ENCODE data around the gene DHRS4L2. TPM values are rescaled to one million over a fixed set of nuclear protein-coding genes. Genes with fewer than 3 reads are reported as not detected.
"Not testable (repeated sequence)": the region's sequence is repeated elsewhere in the genome, so short reads cannot be mapped to it uniquely, and the experiment has no call there.

Gene DHRS4L2
- total and polyA plus RNA-seq, 4 donors = 16.7 to 56.8 (median 44.0) TPM

- no peak for TF ChIP-seq YY1 (IDR thresholded peaks at IDR 0.05)
These were observed 47.5 kb upstream of the DHRS4L2 start (continued) for GRCh38 chr14:23941230-23941629.

- H3K36me3 ChIP-seq (ENCODE audit: control insufficient read depth in 4 of 4, insufficient read depth in 3 of 4, low read depth in 1 of 4, low read length in 3 of 4) = peaks cover 0 to 10% (median 7%) of the 10 kb centered on the region in 4 donors
- TF ChIP-seq HNF4A (conservative IDR thresholded peaks at IDR 0.05) (no peak), ATF3 (IDR thresholded peaks at IDR 0.05) (no peak), EGR1 (IDR thresholded peaks at IDR 0.05; ENCODE audit: low read depth in 2 of 2) (no peak), RXRA (IDR thresholded peaks at IDR 0.05) (no peak)
- peaks cover 5 to 54% (median 26%) of the 10 kb centered on the region in 4 donors for H3K4me1 ChIP-seq (ENCODE audit: control insufficient read depth in 4 of 4, insufficient read depth in 4 of 4, low read length in 3 of 4)
- DNase-seq (ENCODE audit: low spot score) = no peak
- H3K9ac ChIP-seq (ENCODE audit: low read depth in 1 of 2, low read length in 2 of 2) = no peak overlapping the region
- no peak overlapping the region for H3K27ac ChIP-seq (ENCODE audit: low read depth in 1 of 2, low read length in 2 of 2)
- H3K4me3 ChIP-seq (ENCODE audit: low read depth in 1 of 3, low read length in 3 of 3) = no peak overlapping the region
- no peaks in the 10 kb centered on the region for H3K27me3 ChIP-seq (ENCODE audit: control insufficient read depth in 4 of 4, insufficient read depth in 4 of 4, low read length in 3 of 4)
- H3K9me3 ChIP-seq (ENCODE audit: control insufficient read depth in 4 of 4, low read length in 3 of 4) = no peaks in the 10 kb centered on the region
These were observed 47.1 kb upstream of the DHRS4L2 start for GRCh38 chr14:23941669-23942068.

GRCh38 chr14:23942587-23942986 lies 46.1 kb upstream of the DHRS4L2 start:
- 96% methylated on average over 7 of the region's 7 CpGs for WGBS
- Histone ChIP-seq H3K27me3 (ENCODE audit: control insufficient read depth in 4 of 4, insufficient read depth in 4 of 4, low read length in 3 of 4) (no peaks in the 10 kb centered on the region), H3K9ac (ENCODE audit: low read depth in 1 of 2, low read length in 2 of 2) (no peak overlapping the region), H3K4me3 (ENCODE audit: low read depth in 1 of 3, low read length in 3 of 3) (no peak overlapping the region), H3K9me3 (ENCODE audit: control insufficient read depth in 4 of 4, low read length in 3 of 4) (no peaks in the 10 kb centered on the region), H3K36me3 (ENCODE audit: control insufficient read depth in 4 of 4, insufficient read depth in 3 of 4, low read depth in 1 of 4, low read length in 3 of 4) (peaks cover 0 to 10% (median 7%) of the 10 kb centered on the region in 4 donors), H3K4me1 (ENCODE audit: control insufficient read depth in 4 of 4, insufficient read depth in 4 of 4, low read length in 3 of 4) (peaks cover 0 to 47% (median 18%) of the 10 kb centered on the region in 4 donors), H3K27ac (ENCODE audit: low read depth in 1 of 2, low read length in 2 of 2) (no peak overlapping the region)
- no peak for DNase-seq (ENCODE audit: low spot score)
- TF ChIP-seq NR2F2 (IDR thresholded peaks at IDR 0.05) = no peak
- no peak for TF ChIP-seq RAD21 (IDR thresholded peaks at IDR 0.05)
- no peak for TF ChIP-seq JUND (IDR thresholded peaks at IDR 0.05)
- no peak for TF ChIP-seq SP1 (IDR thresholded peaks at IDR 0.05)
- no peak for TF ChIP-seq REST (IDR thresholded peaks at IDR 0.05)
- TF ChIP-seq HNF4G (IDR thresholded peaks at IDR 0.05) = no peak

GRCh38 chr14:23949069-23949468 lies 39.7 kb upstream of the DHRS4L2 start:
- H3K4me3 ChIP-seq (ENCODE audit: low read depth in 1 of 3, low read length in 3 of 3); H3K9ac ChIP-seq (ENCODE audit: low read depth in 1 of 2, low read length in 2 of 2); H3K9me3 ChIP-seq (ENCODE audit: control insufficient read depth in 4 of 4, low read length in 3 of 4); DNase-seq (ENCODE audit: low spot score); H3K27ac ChIP-seq (ENCODE audit: low read depth in 1 of 2, low read length in 2 of 2); H3K36me3 ChIP-seq (ENCODE audit: control insufficient read depth in 4 of 4, insufficient read depth in 3 of 4, low read depth in 1 of 4, low read length in 3 of 4); H3K27me3 ChIP-seq (ENCODE audit: control insufficient read depth in 4 of 4, insufficient read depth in 4 of 4, low read length in 3 of 4): not testable (repeated sequence)
- 81% methylated on average over 2 of the region's 2 CpGs for WGBS
- peaks cover 0 to 36% (median 22%) of the 10 kb centered on the region in 4 donors for H3K4me1 ChIP-seq (ENCODE audit: control insufficient read depth in 4 of 4, insufficient read depth in 4 of 4, low read length in 3 of 4)
